Naive thymus-derived CD8-positive, alpha-beta T cell (primary cell): Measurements from ENCODE around the gene C22orf15. TPM values are rescaled to one million over a fixed set of nuclear protein-coding genes. Genes with fewer than 3 reads are reported as not detected.

Source experiments
- ATAC-seq, 2 donors: fragments of 150-1000 bp; cut with Tn5 transposase in 1 of 2; sonication (Bioruptor Pico), chemical (Tn5 transposase) in 1 of 2; 1 replicate in 1 of 2; 2 replicates in 1 of 2; pipeline ENCODE4 v1.10.0; 2021; ENCODE audit warnings: mild to moderate bottlenecking in 2 of 2, moderate library complexity in 2 of 2
- POLR2A ChIA-PET: fragments of 350-600 bp; sonication (Branson Sonifier 250); formaldehyde crosslinking; loops from one replicate; lab custom pipeline; 2021; ENCODE audit warnings: antibody characterized with exemption; lab: Charles Lee
- DNase-seq, 10 donors: peaks; one replicate each; pipeline versions ENCODE4 v3.0.0 to v3.0.0-alpha.2; 2020 to 2022
- H3K27ac Mint-ChIP-seq, 10 donors: one replicate each; pipeline ENCODE4 v1.8.0; 2020 to 2022; ENCODE audit warnings: mild to moderate bottlenecking in 10 of 10, mixed read lengths in 10 of 10, moderate library complexity in 4 of 10, inconsistent platforms in 1 of 10
- H3K27me3 Mint-ChIP-seq, 5 donors: one replicate each; pipeline ENCODE4 v1.8.0; 2021 to 2022; ENCODE audit warnings: mixed read lengths in 5 of 5
- H3K36me3 Mint-ChIP-seq, 3 donors: one replicate each; pipeline ENCODE4 v1.8.0; 2020 to 2022; ENCODE audit warnings: mixed read lengths in 3 of 3, mild to moderate bottlenecking in 2 of 3, inconsistent platforms in 1 of 3
- H3K4me1 Mint-ChIP-seq, 4 donors: one replicate each; pipeline ENCODE4 v1.8.0; 2021 to 2022; ENCODE audit warnings: mixed read lengths in 4 of 4
- H3K4me3 Mint-ChIP-seq, 10 donors: one replicate each; pipeline ENCODE4 v1.8.0; 2020 to 2022; ENCODE audit warnings: mild to moderate bottlenecking in 10 of 10, mixed read lengths in 10 of 10, moderate library complexity in 6 of 10, inconsistent platforms in 1 of 10
- H3K9me3 Mint-ChIP-seq, 9 donors: one replicate each; pipeline ENCODE4 v1.8.0; 2020 to 2022; ENCODE audit warnings: mixed read lengths in 9 of 9, mild to moderate bottlenecking in 3 of 9, inconsistent platforms in 1 of 9, moderate library complexity in 1 of 9
- polyA plus RNA-seq, 3 donors: library from polyadenylated mRNA; unstranded; fragments of 300-500 nt; fragmentation: Illumina TruSeq; gene quantifications; one replicate each; pipeline ENCODE4 v1.2.3, GENCODE V29; 2021
- total RNA-seq, 8 experiments: library from RNA in 2 of 8; stranded (reverse) in 2 of 8; gene quantifications; one replicate each; pipeline ENCODE4 v1.2.3 and lab custom pipeline; 2021 to 2026

Gene C22orf15
- total and polyA plus RNA-seq, 5 experiments from 2014 or later, result 0.42 to 5.4 (median 1.7) TPM

GRCh38 chr22:23796461-23796860 is 33.7 kb downstream of the C22orf15 start:
- Mint-ChIP-seq H3K27me3 (no peaks in the 10 kb centered on the region), H3K4me1 (peaks cover 5 to 33% (median 18%) of the 10 kb centered on the region in 4 donors), H3K4me3 (no peak overlapping the region), H3K36me3 (peaks cover 0 to 92% (median 23%) of the 10 kb centered on the region in 3 donors), H3K9me3 (no peaks in the 10 kb centered on the region), H3K27ac (peak overlapping the region in 1 of 10 donors; percentile 41)
- POLR2A ChIA-PET, result interaction anchor here (0.6 kb wide), 1 partner anchor 10 kb away, joined by 4 read pairs; no protein-coding TSS in a partner anchor
- no peak for DNase-seq
- no peak for ATAC-seq

GRCh38 chr22:23800297-23801237 is 37.8 kb downstream of the C22orf15 start:
- no peaks in the 10 kb centered on the region for H3K27me3 Mint-ChIP-seq
- peaks cover 0 to 31% (median 2%) of the 10 kb centered on the region in 4 donors for H3K4me1 Mint-ChIP-seq
- H3K9me3 Mint-ChIP-seq, result no peaks in the 10 kb centered on the region
- POLR2A ChIA-PET, result no interaction called here
- H3K27ac Mint-ChIP-seq, result peak overlapping the region in 2 of 10 donors; percentile 70 to 73
- ATAC-seq (peak in 1 of 2 donors; percentile 42), DNase-seq (no peak)
- peak overlapping the region in 1 of 10 donors; percentile 67 for H3K4me3 Mint-ChIP-seq
- H3K36me3 Mint-ChIP-seq, result peaks cover 0 to 93% (median 26%) of the 10 kb centered on the region in 3 donors

GRCh38 chr22:23801238-23801821 is 38.5 kb downstream of the C22orf15 start:
- POLR2A ChIA-PET, result no interaction called here
- H3K4me1 Mint-ChIP-seq, result peaks cover 0 to 32% (median 2%) of the 10 kb centered on the region in 4 donors
- H3K27me3 Mint-ChIP-seq, result no peaks in the 10 kb centered on the region
- peak overlapping the region in 1 of 10 donors; percentile 48 for H3K4me3 Mint-ChIP-seq
- peaks cover 0 to 93% (median 22%) of the 10 kb centered on the region in 3 donors for H3K36me3 Mint-ChIP-seq
- DNase-seq (no peak), ATAC-seq (no peak)
- no peaks in the 10 kb centered on the region for H3K9me3 Mint-ChIP-seq
- peak overlapping the region in 2 of 10 donors; percentile 70 to 73 for H3K27ac Mint-ChIP-seq

DNA sequence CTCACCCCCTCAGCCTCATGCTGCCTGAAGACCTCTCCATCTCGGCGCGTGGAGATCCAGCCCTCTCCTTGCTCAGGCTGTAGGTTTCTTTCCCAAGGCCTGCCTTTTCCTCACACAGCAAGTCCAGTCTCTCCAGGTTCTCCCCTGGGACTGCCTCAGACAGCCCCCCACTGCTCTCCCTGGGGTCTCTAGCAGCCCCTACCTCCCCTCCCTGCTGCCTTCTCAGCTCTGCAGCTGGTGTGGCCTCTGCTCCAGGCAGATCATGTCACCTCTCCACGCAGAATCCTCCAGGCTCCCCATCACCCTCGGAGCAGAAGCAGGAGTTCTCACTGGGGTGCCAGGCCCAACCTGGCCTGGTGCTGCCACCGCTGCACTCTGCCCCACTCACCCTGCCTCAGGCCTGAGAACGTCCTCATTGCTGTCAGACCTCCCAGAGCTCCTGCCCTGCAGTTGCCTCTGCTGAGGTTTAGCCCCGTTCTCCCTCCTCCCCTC is 39.1 kb downstream of the C22orf15 start:
- peaks cover 0 to 33% (median 2%) of the 10 kb centered on the region in 4 donors for H3K4me1 Mint-ChIP-seq
- peak overlapping the region in 3 of 10 donors; percentile 35 to 93 (median 86) for H3K27ac Mint-ChIP-seq
- H3K36me3 Mint-ChIP-seq, result peaks cover 0 to 92% (median 17%) of the 10 kb centered on the region in 3 donors
- H3K27me3 Mint-ChIP-seq, result no peaks in the 10 kb centered on the region
- DNase-seq (no peak), ATAC-seq (no peak)
- POLR2A ChIA-PET, result no interaction called here
- H3K4me3 Mint-ChIP-seq, result no peak overlapping the region
- no peaks in the 10 kb centered on the region for H3K9me3 Mint-ChIP-seq

DNA sequence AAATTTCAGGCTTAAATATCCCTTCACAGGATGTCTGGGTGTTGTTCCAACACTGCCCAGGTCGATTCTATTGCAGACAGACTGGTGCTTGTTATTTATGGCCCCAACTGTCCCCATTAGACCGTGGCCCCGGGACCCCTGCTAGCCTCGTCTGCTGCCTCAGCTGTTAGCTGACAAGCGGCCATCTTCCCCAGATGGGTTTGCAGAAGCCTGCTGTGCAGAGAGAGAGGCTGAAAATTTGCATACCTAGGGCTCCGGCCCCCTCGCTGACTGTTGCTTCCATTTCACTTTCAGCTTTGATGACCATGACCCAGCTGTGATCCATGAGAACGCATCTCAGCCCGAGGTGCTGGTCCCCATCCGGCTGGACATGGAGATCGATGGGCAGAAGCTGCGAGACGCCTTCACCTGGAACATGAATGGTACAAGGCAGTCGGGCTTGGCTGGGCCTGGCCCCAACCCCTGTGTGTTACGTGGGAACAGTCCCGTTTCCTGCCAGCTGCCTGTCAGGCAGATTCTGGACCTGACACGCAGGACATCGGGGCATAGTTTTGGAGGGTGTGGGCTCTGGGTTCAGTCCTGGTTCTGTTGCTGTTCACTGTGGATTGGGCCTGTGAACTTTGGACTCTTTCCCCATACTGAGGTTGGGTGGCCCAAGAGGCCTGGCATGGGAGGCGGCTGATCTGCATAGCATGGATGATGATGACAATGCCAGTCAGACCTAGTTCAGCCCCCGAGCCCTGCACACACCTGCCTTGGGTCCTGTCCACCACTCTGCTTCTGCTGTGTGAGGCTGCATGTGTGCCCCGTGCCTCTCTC is 40.4 kb downstream of the C22orf15 start:
- no peak for ATAC-seq
- no peaks in the 10 kb centered on the region for H3K27me3 Mint-ChIP-seq
- H3K36me3 Mint-ChIP-seq, result peaks cover 0 to 94% (median 17%) of the 10 kb centered on the region in 3 donors
- POLR2A ChIA-PET, result no interaction called here
- no peaks in the 10 kb centered on the region for H3K9me3 Mint-ChIP-seq
- DNase-seq, result no peak
- H3K27ac Mint-ChIP-seq, result peak overlapping the region in 4 of 10 donors; percentile 18 to 93 (median 46)
- no peak overlapping the region for H3K4me3 Mint-ChIP-seq
- peaks cover 0 to 33% (median 2%) of the 10 kb centered on the region in 4 donors for H3K4me1 Mint-ChIP-seq

GRCh38 chr22:23804781-23805291 is 42.0 kb downstream of the C22orf15 start:
- Mint-ChIP-seq H3K27ac (peak overlapping the region in 1 of 10 donors; percentile 71), H3K4me3 (no peak overlapping the region), H3K36me3 (peaks cover 0 to 91% (median 16%) of the 10 kb centered on the region in 3 donors), H3K27me3 (no peaks in the 10 kb centered on the region), H3K9me3 (no peaks in the 10 kb centered on the region), H3K4me1 (peaks cover 0 to 29% (median 2%) of the 10 kb centered on the region in 4 donors)
- DNase-seq (no peak), ATAC-seq (no peak)
- POLR2A ChIA-PET, result interaction anchor here (0.5 kb wide), 1 partner anchor 75 kb away, joined by 4 read pairs; no protein-coding TSS in a partner anchor

GRCh38 chr22:23806837-23807236 is 44.0 kb downstream of the C22orf15 start:
- DNase-seq (no peak), ATAC-seq (no peak)
- Mint-ChIP-seq H3K9me3 (no peaks in the 10 kb centered on the region), H3K4me1 (peaks cover 0 to 20% (median 3%) of the 10 kb centered on the region in 4 donors), H3K4me3 (no peak overlapping the region), H3K27ac (peak overlapping the region in 1 of 10 donors; percentile 34), H3K36me3 (peaks cover 0 to 90% (median 2%) of the 10 kb centered on the region in 3 donors), H3K27me3 (no peaks in the 10 kb centered on the region)
- POLR2A ChIA-PET, result interaction anchor here (0.7 kb wide), 1 partner anchor 10 kb away, joined by 4 read pairs; no protein-coding TSS in a partner anchor

- Mint-ChIP-seq H3K27me3 (no peaks in the 10 kb centered on the region), H3K27ac (peak overlapping the region in 2 of 10 donors; percentile 41 to 42), H3K36me3 (peaks cover 0 to 81% (median 8%) of the 10 kb centered on the region in 3 donors), H3K4me3 (no peak overlapping the region), H3K9me3 (no peaks in the 10 kb centered on the region), H3K4me1 (peaks cover 0 to 11% (median 6%) of the 10 kb centered on the region in 4 donors)
- ATAC-seq, result no peak
- no peak for DNase-seq
- POLR2A ChIA-PET, result no interaction called here
Observed at GRCh38 chr22:23812378-23812777, 49.6 kb downstream of the C22orf15 start.

Other genes starting within 250 kb of the C22orf15 start
- gene IGLL1, start 182.7 kb upstream of the C22orf15 start, total RNA-seq, result not detected
- not detected for gene IGLL1, start 182.7 kb upstream of the C22orf15 start, polyA plus RNA-seq
- gene DRICH1, start 130.7 kb upstream of the C22orf15 start, total RNA-seq, result 1 to 10 TPM; 1.5 to 1.8 TPM
- gene DRICH1, start 130.7 kb upstream of the C22orf15 start, polyA plus RNA-seq, result not detected
- gene RGL4, start 72.0 kb upstream of the C22orf15 start, total RNA-seq, result 10 to 100 TPM; 12.3 to 15.2 TPM
- gene RGL4, start 72.0 kb upstream of the C22orf15 start, polyA plus RNA-seq, result 100 to 1,000 TPM in 2 of 3 donors, 10 to 100 TPM in 1; 90.7 to 115 (median 110) TPM
- 1 to 10 TPM; 6.9 to 7.0 TPM for gene ZNF70, start 11.9 kb upstream of the C22orf15 start, total RNA-seq
- under 1 TPM; 0.20 to 0.57 (median 0.47) TPM for gene ZNF70, start 11.9 kb upstream of the C22orf15 start, polyA plus RNA-seq
- gene VPREB3, start 8.6 kb upstream of the C22orf15 start, total RNA-seq, result 1 to 10 TPM; 1.8 to 3.3 TPM
- under 1 TPM in 2 of 3 donors, not detected in 1; 0.80 to 0.92 TPM for gene VPREB3, start 8.6 kb upstream of the C22orf15 start, polyA plus RNA-seq
- gene CHCHD10, start 5.0 kb downstream of the C22orf15 start, total RNA-seq, result 10 to 100 TPM; 44.3 to 47.4 TPM
- 10 to 100 TPM; 26.1 to 37.6 (median 36.0) TPM for gene CHCHD10, start 5.0 kb downstream of the C22orf15 start, polyA plus RNA-seq
- 1 to 10 TPM; 3.8 TPM for gene MMP11, start 9.9 kb downstream of the C22orf15 start, total RNA-seq
- gene MMP11, start 9.9 kb downstream of the C22orf15 start, polyA plus RNA-seq, result 1 to 10 TPM; 2.1 to 6.5 (median 2.8) TPM
- gene SMARCB1, start 24.0 kb downstream of the C22orf15 start, total RNA-seq, result 10 to 100 TPM; 52.9 to 55.5 TPM
- 10 to 100 TPM; 33.3 to 45.0 (median 35.0) TPM for gene SMARCB1, start 24.0 kb downstream of the C22orf15 start, polyA plus RNA-seq
- gene DERL3, start 76.0 kb downstream of the C22orf15 start, total RNA-seq, result 1 to 10 TPM; 1.7 to 2.0 TPM
- gene DERL3, start 76.0 kb downstream of the C22orf15 start, polyA plus RNA-seq, result not detected
- gene SLC2A11, start 94.9 kb downstream of the C22orf15 start, total RNA-seq, result 10 to 100 TPM; 22.7 to 23.6 TPM
- gene SLC2A11, start 94.9 kb downstream of the C22orf15 start, polyA plus RNA-seq, result 1 to 10 TPM; 3.6 to 8.5 (median 6.3) TPM
- gene MIF, start 131.4 kb downstream of the C22orf15 start, total RNA-seq, result 100 to 1,000 TPM; 206 to 208 TPM
- 1,000 to 10,000 TPM; 1,088 to 1,264 (median 1,247) TPM for gene MIF, start 131.4 kb downstream of the C22orf15 start, polyA plus RNA-seq
- gene GSTT2B, start 198.2 kb downstream of the C22orf15 start, total RNA-seq, result not detected
- gene GSTT2B, start 198.2 kb downstream of the C22orf15 start, polyA plus RNA-seq, result not detected
- gene DDTL, start 203.9 kb downstream of the C22orf15 start, total RNA-seq, result not detected
- 1 to 10 TPM in 2 of 3 donors, under 1 TPM in 1; 0.58 to 1.6 (median 1.3) TPM for gene DDTL, start 203.9 kb downstream of the C22orf15 start, polyA plus RNA-seq
- 100 to 1,000 TPM in 1 of 2 experiments, 10 to 100 TPM in 1; 92.7 to 108 TPM for gene DDT, start 211.5 kb downstream of the C22orf15 start, total RNA-seq
- gene DDT, start 211.5 kb downstream of the C22orf15 start, polyA plus RNA-seq, result 100 to 1,000 TPM; 111 to 152 (median 133) TPM
- not detected for gene GSTT2, start 217.1 kb downstream of the C22orf15 start, total RNA-seq
- not detected for gene GSTT2, start 217.1 kb downstream of the C22orf15 start, polyA plus RNA-seq
- not detected for gene GSTT4, start 242.5 kb downstream of the C22orf15 start, total RNA-seq
- not detected for gene GSTT4, start 242.5 kb downstream of the C22orf15 start, polyA plus RNA-seq
- 100 to 1,000 TPM; 162 to 164 TPM for gene CABIN1, start 248.3 kb downstream of the C22orf15 start, total RNA-seq
- gene CABIN1, start 248.3 kb downstream of the C22orf15 start, polyA plus RNA-seq, result 10 to 100 TPM in 2 of 3 donors, 1 to 10 TPM in 1; 7.1 to 19.1 (median 12.5) TPM